KMS-11 (cell line): ENCODE results near the gene MMP11.

Experiments
- H2AFZ ChIP-seq: fragments of 200-600 bp; sonication (generic); 2 replicates; pipeline ENCODE4 v1.6.1; 2016; ENCODE audit warnings: antibody characterized with exemption, mixed run types, low read depth
- H3K27ac ChIP-seq: fragments of 200-600 bp; sonication (generic); 2 replicates; pipeline ENCODE4 v1.6.1; 2016; ENCODE audit warnings: mild to moderate bottlenecking, mixed run types
- H3K27me3 ChIP-seq: fragments of 200-600 bp; sonication (generic); 2 replicates; pipeline ENCODE4 v1.6.1; 2017; ENCODE audit warnings: mild to moderate bottlenecking, low read depth, mixed run types, moderate library complexity; ENCODE audit not compliant: insufficient read depth
- H3K36me3 ChIP-seq: fragments of 200-600 bp; sonication (generic); 2 replicates; pipeline ENCODE4 v1.6.1; 2017; ENCODE audit warnings: mild to moderate bottlenecking, mixed run types; ENCODE audit not compliant: insufficient read depth
- H3K4me1 ChIP-seq: fragments of 200-600 bp; sonication (generic); 2 replicates; pipeline ENCODE4 v1.6.1; 2016; ENCODE audit warnings: mild to moderate bottlenecking, low read depth, mixed run types; ENCODE audit not compliant: poor library complexity, severe bottlenecking
- H3K4me2 ChIP-seq: fragments of 200-600 bp; sonication (generic); 2 replicates; pipeline ENCODE4 v1.7.0; 2016; ENCODE audit warnings: mild to moderate bottlenecking, mixed run types
- H3K4me3 ChIP-seq: fragments of 200-600 bp; sonication (generic); IDR thresholded peaks from 2 replicates; pipeline ENCODE4 v1.6.1; 2017; ENCODE audit warnings: low read depth, low read length, mixed read lengths; ENCODE audit not compliant: insufficient read depth
- H3K79me2 ChIP-seq: fragments of 200-600 bp; sonication (generic); 2 replicates; pipeline ENCODE4 v1.6.1; 2016; ENCODE audit warnings: low read depth, mixed run types; ENCODE audit not compliant: insufficient read depth
- H3K9ac ChIP-seq: fragments of 200-600 bp; sonication (generic); 2 replicates; pipeline ENCODE4 v1.6.1; 2016; ENCODE audit warnings: mild to moderate bottlenecking, mixed run types
- H4K20me1 ChIP-seq: fragments of 200-600 bp; sonication (generic); 2 replicates; pipeline ENCODE4 v1.6.1; 2016; ENCODE audit warnings: mild to moderate bottlenecking, mixed run types; ENCODE audit not compliant: insufficient read depth
- TF ChIP-seq, protein P1 (sequence below): fragments of 200-600 bp; sonication (generic); conservative IDR thresholded peaks from 2 replicates; pipeline ENCODE4 v1.6.1; 2017; ENCODE audit warnings: low read depth, mild to moderate bottlenecking, antibody characterized with exemption, low read length, moderate library complexity, mixed read lengths

The MMP11 gene

DNA sequence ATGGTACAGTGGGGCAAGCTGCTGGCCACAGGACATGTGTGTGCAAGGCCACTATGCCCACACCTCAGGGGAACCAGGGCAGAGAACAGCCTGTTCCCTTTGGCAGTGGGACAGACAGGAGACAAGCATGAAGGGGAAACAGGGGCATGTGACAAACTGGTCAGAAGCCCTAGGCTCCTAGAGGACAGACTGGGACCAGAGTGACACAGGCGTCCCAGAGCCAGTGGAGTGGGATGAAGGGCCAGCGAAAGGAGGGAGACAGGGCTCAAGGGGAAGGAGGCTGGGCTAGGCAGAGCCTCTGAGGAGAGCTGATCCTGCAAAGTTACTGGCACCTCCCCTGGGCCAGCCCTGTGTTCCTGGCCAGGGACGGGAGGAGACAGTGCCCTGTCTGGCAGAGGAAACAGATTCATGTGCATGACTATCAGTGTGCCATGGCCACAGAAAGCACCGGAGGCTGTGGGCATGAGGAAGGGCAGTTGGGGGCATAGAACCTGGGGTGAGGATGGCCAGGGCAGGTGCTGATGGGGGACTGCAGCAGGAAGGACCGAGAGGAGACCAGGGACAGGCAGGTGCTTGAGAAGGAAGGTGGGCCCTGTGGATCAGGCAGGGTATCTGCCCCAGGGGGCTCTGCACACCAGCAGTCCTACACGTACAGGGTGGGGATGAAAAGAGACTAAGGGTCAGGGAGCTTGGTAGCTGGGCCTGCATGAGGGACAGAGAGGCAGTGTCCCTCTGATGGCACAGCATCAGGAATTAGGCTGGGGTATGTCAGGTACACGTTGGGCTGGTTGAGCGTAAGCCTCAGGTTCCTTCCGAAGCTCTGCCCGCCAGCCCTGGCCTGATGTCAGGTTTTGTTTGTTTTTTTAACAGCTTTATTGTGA lies 56.4 kb downstream of the MMP11 start:
- H2AFZ ChIP-seq: no peak overlapping the region
- H3K27ac ChIP-seq: no peak overlapping the region
- no peaks in the 10 kb centered on the region for H4K20me1 ChIP-seq
- H3K4me2 ChIP-seq: no peak overlapping the region
- TF ChIP-seq, protein P1, sequence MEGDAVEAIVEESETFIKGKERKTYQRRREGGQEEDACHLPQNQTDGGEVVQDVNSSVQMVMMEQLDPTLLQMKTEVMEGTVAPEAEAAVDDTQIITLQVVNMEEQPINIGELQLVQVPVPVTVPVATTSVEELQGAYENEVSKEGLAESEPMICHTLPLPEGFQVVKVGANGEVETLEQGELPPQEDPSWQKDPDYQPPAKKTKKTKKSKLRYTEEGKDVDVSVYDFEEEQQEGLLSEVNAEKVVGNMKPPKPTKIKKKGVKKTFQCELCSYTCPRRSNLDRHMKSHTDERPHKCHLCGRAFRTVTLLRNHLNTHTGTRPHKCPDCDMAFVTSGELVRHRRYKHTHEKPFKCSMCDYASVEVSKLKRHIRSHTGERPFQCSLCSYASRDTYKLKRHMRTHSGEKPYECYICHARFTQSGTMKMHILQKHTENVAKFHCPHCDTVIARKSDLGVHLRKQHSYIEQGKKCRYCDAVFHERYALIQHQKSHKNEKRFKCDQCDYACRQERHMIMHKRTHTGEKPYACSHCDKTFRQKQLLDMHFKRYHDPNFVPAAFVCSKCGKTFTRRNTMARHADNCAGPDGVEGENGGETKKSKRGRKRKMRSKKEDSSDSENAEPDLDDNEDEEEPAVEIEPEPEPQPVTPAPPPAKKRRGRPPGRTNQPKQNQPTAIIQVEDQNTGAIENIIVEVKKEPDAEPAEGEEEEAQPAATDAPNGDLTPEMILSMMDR: no peak
- H3K27me3 ChIP-seq: no peaks in the 10 kb centered on the region
- H3K36me3 ChIP-seq: no peaks in the 10 kb centered on the region
- no peak overlapping the region for H3K4me3 ChIP-seq
- no peaks in the 10 kb centered on the region for H3K4me1 ChIP-seq
- H3K79me2 ChIP-seq: no peaks in the 10 kb centered on the region
- H3K9ac ChIP-seq: no peak overlapping the region

DNA sequence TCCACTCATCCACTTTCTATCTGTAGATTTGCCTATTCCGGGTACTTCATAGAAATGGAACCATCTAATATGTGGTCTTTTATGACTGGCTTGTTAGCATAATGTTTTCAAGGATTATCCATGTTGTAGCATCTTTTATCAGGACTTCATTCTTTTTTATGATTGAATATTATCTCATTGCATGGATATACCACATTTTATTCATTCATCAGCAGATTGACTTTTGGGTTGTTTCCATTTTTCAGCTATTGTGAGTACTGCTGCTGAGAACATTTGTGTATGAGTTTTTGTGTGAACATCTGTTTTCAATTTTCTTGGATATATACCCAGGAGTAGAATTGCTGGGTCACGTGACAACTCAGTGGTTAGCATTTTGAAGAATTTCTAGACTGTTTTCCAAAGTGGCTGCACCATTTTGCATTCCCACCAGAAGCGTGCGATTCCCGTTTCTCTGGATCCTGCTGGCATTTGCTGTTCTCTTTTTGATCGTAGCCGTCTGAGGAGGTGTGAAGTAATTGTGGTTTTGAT lies 57.3 kb downstream of the MMP11 start:
- Histone ChIP-seq H4K20me1 (no peaks in the 10 kb centered on the region), H3K27ac (no peak overlapping the region), H3K9ac (no peak overlapping the region), H3K27me3 (no peaks in the 10 kb centered on the region), H3K79me2 (no peaks in the 10 kb centered on the region), H3K36me3 (no peaks in the 10 kb centered on the region), H3K4me1 (peaks cover 3% of the 10 kb centered on the region), H3K4me2 (no peak overlapping the region), H2AFZ (no peak overlapping the region), H3K4me3 (no peak overlapping the region)
- TF ChIP-seq, protein P1: no peak

GRCh38 chr22:23831261-23831660 lies 58.6 kb downstream of the MMP11 start:
- Histone ChIP-seq H3K9ac (no peak overlapping the region), H3K36me3 (no peaks in the 10 kb centered on the region), H3K4me1 (peaks cover 16% of the 10 kb centered on the region), H3K79me2 (peaks cover 8% of the 10 kb centered on the region; the same call in 1 of the 2 replicates), H4K20me1 (no peaks in the 10 kb centered on the region), H3K27ac (no peak overlapping the region), H2AFZ (no peak overlapping the region), H3K27me3 (no peaks in the 10 kb centered on the region), H3K4me3 (no peak overlapping the region), H3K4me2 (no peak overlapping the region)
- TF ChIP-seq, protein P1: no peak

DNA sequence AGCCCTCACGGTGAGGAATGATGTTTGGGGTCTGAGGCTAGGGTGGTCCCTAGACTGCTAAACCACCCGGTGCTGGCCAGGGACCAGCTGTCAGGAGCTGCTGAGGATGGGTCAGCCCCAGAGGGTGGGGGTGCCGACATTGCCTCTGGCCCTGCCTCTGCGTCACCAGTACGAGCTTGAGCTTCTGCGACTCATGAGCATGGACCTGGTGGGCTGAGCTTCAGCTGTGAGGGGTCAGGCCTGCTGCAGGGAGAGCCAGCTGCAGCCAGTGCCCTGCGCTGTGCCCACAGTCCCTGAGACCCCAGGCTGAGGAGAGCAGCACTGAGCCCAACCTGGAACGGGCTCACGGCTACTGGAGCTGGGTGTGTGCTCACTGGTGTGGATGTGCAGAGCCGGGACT lies 59.1 kb downstream of the MMP11 start:
- Histone ChIP-seq H3K4me2 (no peak overlapping the region), H3K27ac (no peak overlapping the region), H3K9ac (no peak overlapping the region), H4K20me1 (no peaks in the 10 kb centered on the region), H3K27me3 (no peaks in the 10 kb centered on the region), H3K4me1 (peaks cover 21% of the 10 kb centered on the region), H3K4me3 (no peak overlapping the region), H2AFZ (no peak overlapping the region), H3K79me2 (peaks cover 13% of the 10 kb centered on the region; the same call in 1 of the 2 replicates), H3K36me3 (no peaks in the 10 kb centered on the region)
- TF ChIP-seq, protein P1: no peak
